Parathyroid adenoma (tissue), 2 donors: ENCODE results near the gene PIAS4.

Experiments used
- H2AFZ ChIP-seq: fragments of 300-600 bp; sonication (generic); one replicate; pipeline ENCODE4 v1.7.0; 2017; ENCODE audit warnings: antibody characterized with exemption, mild to moderate bottlenecking
- H3K27ac ChIP-seq: fragments of 300-600 bp; sonication (generic); one replicate; pipeline ENCODE4 v1.7.0; 2017
- H3K27me3 ChIP-seq: fragments of 300-600 bp; sonication (generic); one replicate; pipeline ENCODE4 v1.7.0; 2017; ENCODE audit warnings: low read length; ENCODE audit not compliant: control insufficient read depth, insufficient read depth
- H3K36me3 ChIP-seq: fragments of 300-600 bp; sonication (generic); one replicate; pipeline ENCODE4 v1.7.0; 2017; ENCODE audit warnings: low read length; ENCODE audit not compliant: control insufficient read depth, insufficient read depth
- H3K4me1 ChIP-seq: fragments of 300-600 bp; sonication (generic); one replicate; pipeline ENCODE4 v1.7.0; 2017; ENCODE audit warnings: control low read depth
- H3K4me2 ChIP-seq: fragments of 300-600 bp; sonication (generic); one replicate; pipeline ENCODE4 v1.7.0; 2017; ENCODE audit warnings: low read length
- H3K4me3 ChIP-seq: fragments of 300-600 bp; sonication (generic); one replicate; pipeline ENCODE4 v1.7.0; 2017; ENCODE audit warnings: low read depth, low read length
- H3K79me2 ChIP-seq: fragments of 300-600 bp; sonication (generic); one replicate; pipeline ENCODE4 v1.7.0; 2017; ENCODE audit warnings: control low read depth
- H3K9ac ChIP-seq: fragments of 300-600 bp; sonication (generic); one replicate; pipeline ENCODE4 v1.7.0; 2017; ENCODE audit warnings: mild to moderate bottlenecking
- H3K9me3 ChIP-seq: fragments of 300-600 bp; sonication (generic); one replicate; pipeline ENCODE4 v1.7.0; 2017; ENCODE audit warnings: low read length; ENCODE audit not compliant: control insufficient read depth
- TF ChIP-seq, protein P1 (sequence below): fragments of 300-600 bp; sonication (generic); IDR thresholded peaks from one replicate; pipeline ENCODE4 v1.7.0; 2017; ENCODE audit warnings: antibody characterized with exemption, mild to moderate bottlenecking
- donor health status: primary hyperparathyroidism.

Gene PIAS4

DNA sequence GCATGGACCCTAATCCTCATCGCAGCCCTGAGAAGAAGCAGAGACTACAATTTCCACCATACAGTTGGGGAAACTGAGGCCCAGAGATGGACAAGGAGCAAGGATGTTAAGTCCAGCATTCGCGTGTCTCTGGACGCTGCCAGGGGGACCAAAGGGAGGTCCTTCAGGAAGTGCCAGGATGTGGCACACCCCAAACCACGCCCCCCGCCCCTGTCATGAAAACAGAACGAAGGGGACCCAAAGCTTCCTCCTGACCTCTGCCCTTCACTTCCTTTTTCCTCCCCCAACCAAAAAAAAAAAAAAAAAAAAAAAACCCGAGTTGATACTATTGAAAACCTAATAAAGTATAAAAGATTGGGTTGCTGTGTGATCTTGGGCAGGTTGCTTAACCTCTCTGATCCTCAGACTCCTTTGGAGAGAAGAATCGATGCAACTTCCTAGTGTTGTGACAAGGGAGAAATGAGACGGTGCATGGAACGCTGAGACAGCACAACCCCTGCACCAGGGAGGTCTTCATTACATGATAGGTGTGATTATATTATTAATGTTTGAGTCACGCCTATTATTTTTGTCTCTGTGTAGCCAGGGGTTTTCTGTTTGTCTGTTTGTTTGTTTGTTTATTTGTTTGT is 61.9 kb downstream of the PIAS4 start:
- Histone ChIP-seq H3K27me3 (no peaks in the 10 kb centered on the region), H2AFZ (no peak overlapping the region), H3K36me3 (no peaks in the 10 kb centered on the region), H3K79me2 (peaks cover 6% of the 10 kb centered on the region), H3K4me3 (no peak overlapping the region), H3K4me2 (no peak overlapping the region), H3K9ac (no peak overlapping the region), H3K9me3 (no peaks in the 10 kb centered on the region), H3K27ac (no peak overlapping the region), H3K4me1 (no peaks in the 10 kb centered on the region)
- TF ChIP-seq, protein P1, sequence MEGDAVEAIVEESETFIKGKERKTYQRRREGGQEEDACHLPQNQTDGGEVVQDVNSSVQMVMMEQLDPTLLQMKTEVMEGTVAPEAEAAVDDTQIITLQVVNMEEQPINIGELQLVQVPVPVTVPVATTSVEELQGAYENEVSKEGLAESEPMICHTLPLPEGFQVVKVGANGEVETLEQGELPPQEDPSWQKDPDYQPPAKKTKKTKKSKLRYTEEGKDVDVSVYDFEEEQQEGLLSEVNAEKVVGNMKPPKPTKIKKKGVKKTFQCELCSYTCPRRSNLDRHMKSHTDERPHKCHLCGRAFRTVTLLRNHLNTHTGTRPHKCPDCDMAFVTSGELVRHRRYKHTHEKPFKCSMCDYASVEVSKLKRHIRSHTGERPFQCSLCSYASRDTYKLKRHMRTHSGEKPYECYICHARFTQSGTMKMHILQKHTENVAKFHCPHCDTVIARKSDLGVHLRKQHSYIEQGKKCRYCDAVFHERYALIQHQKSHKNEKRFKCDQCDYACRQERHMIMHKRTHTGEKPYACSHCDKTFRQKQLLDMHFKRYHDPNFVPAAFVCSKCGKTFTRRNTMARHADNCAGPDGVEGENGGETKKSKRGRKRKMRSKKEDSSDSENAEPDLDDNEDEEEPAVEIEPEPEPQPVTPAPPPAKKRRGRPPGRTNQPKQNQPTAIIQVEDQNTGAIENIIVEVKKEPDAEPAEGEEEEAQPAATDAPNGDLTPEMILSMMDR = no peak

GRCh38 chr19:4071610-4072009 is 64.1 kb downstream of the PIAS4 start:
- Histone ChIP-seq H3K9me3 (no peaks in the 10 kb centered on the region), H3K4me1 (no peaks in the 10 kb centered on the region), H3K4me3 (no peak overlapping the region), H3K9ac (no peak overlapping the region), H3K27me3 (no peaks in the 10 kb centered on the region), H2AFZ (no peak overlapping the region), H3K36me3 (no peaks in the 10 kb centered on the region), H3K27ac (no peak overlapping the region), H3K4me2 (no peak overlapping the region), H3K79me2 (no peaks in the 10 kb centered on the region)
- TF ChIP-seq, protein P1 = no peak

DNA sequence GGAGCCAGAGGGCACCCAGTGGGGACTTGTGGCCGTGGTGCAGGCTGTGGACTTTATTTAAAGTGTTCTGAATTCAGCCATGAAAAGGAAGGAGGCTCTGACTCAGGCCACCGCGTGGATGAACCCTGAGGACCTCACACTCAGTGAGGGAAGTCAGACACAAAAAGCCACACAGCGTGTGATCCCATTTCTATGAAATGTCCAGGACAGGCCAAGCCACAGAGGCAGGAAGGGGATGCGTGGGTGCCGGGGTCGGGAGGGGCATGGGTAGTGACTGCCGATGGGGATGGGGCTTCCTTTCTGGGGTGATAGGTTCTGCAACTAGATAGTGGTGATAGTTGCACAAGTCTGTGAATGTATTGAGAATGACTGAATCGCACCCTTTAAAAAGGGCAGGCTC is 67.8 kb downstream of the PIAS4 start:
- Histone ChIP-seq H3K9me3 (no peaks in the 10 kb centered on the region), H3K4me3 (no peak overlapping the region), H2AFZ (no peak overlapping the region), H3K36me3 (no peaks in the 10 kb centered on the region), H3K27me3 (no peaks in the 10 kb centered on the region), H3K4me2 (no peak overlapping the region), H3K79me2 (no peaks in the 10 kb centered on the region), H3K27ac (no peak overlapping the region), H3K4me1 (peaks cover 6% of the 10 kb centered on the region), H3K9ac (no peak overlapping the region)
- TF ChIP-seq, protein P1 = no peak

- Histone ChIP-seq H3K27ac (peak overlapping the region; percentile 46), H3K9me3 (no peaks in the 10 kb centered on the region), H3K9ac (no peak overlapping the region), H2AFZ (peak overlapping the region; percentile 79), H3K4me3 (peak overlapping the region; percentile 41), H3K4me2 (peak overlapping the region; percentile 96), H3K36me3 (no peaks in the 10 kb centered on the region), H3K27me3 (no peaks in the 10 kb centered on the region), H3K79me2 (no peaks in the 10 kb centered on the region), H3K4me1 (peaks cover 6% of the 10 kb centered on the region)
- TF ChIP-seq, protein P1 = no peak
These were observed 69.5 kb downstream of the PIAS4 start for GRCh38 chr19:4077007-4077374.
